Left cardiac atrium (tissue), 4 donors: ENCODE data around the gene XPNPEP3. TPM values are rescaled to one million over a fixed set of nuclear protein-coding genes. Genes with fewer than 3 reads are reported as not detected.
"Not testable (repeated sequence)": the region's sequence is repeated elsewhere in the genome, so short reads cannot be mapped to it uniquely, and the experiment has no call there.

Experiments
- ATAC-seq, 2 donors: fragments of 200-7000 bp; cut with Tn5 transposase; one replicate each; pipeline ENCODE4 v1.9.1; 2020; ENCODE audit warnings: mild to moderate bottlenecking in 2 of 2, moderate library complexity in 2 of 2
- DNase-seq: peaks from one replicate; pipeline ENCODE4 v3.0.0-alpha.2; 2020
- intact Hi-C, 2 donors: fragments of 100-400 bp; cut with DNase I; formaldehyde crosslinking; loops; one replicate each; pipeline versions ENCODE4 v1.14.1 to v1.15.1; 2022 to 2023
- total RNA-seq, 2 donors: library from RNA; stranded (reverse); fragmentation: NEBNext Ultra II Directional; extraction: Animal tissue kit (Norgen Biotek cat#: 25700); gene quantifications; one replicate each; pipeline ENCODE4 v1.2.1, GENCODE V29; 2021
- donor health status: DM: no; HTN: yes; CAD: no.
- donor health status: DM: no; HTN: yes; CAD: no; lungs with severe emphysema.
- donor health status: DM: yes; HTN: yes; CAD: no.
- donor health status: Dilated cardiomyopathy.

Gene XPNPEP3
- total RNA-seq, 2 donors from 2014 or later: 18.5 to 21.2 TPM

GRCh38 chr22:40855071-40855978 is 1.6 kb upstream of the XPNPEP3 start:
- ATAC-seq (no peak), DNase-seq (peak; percentile 22)
- intact Hi-C loops: no loop called here

GRCh38 chr22:40855979-40856512 is 902 bp upstream of the XPNPEP3 start:
- peak; percentile 47 for DNase-seq
- intact Hi-C loops: no loop called here
- ATAC-seq: peak; percentile 28 to 50

GRCh38 chr22:40857309-40857855 is 434 bp downstream of the XPNPEP3 start:
- ATAC-seq (no peak), DNase-seq (no peak)
- intact Hi-C loops: no loop called here

GRCh38 chr22:40862013-40862412 is 5.1 kb downstream of the XPNPEP3 start, which contains the start of gene DNAJB7:
Gene DNAJB7 (minus strand): TSS chr22:40862113. CDS start chr22:40861994, 119 bp downstream.
- intact Hi-C loops: no loop called here
- DNase-seq: no peak
- ATAC-seq: no peak

GRCh38 chr22:40862537-40862936 is 5.6 kb downstream of the XPNPEP3 start:
- intact Hi-C loops: no loop called here
- DNase-seq (no peak), ATAC-seq (no peak)

GRCh38 chr22:40867109-40867508 is 10.2 kb downstream of the XPNPEP3 start:
- intact Hi-C loops: no loop called here

GRCh38 chr22:40868379-40868778 is 11.4 kb downstream of the XPNPEP3 start:
- intact Hi-C loops, DNase-seq: not testable (repeated sequence)

More at GRCh38 chr22:40867109-40867508, 10.2 kb downstream of the XPNPEP3 start:
- no peak for DNase-seq
- no peak for ATAC-seq

GRCh38 chr22:40874016-40874415 is 17.1 kb downstream of the XPNPEP3 start:
- ATAC-seq (no peak), DNase-seq (no peak)
- intact Hi-C loops: no loop called here

More at GRCh38 chr22:40868379-40868778, 11.4 kb downstream of the XPNPEP3 start:
- not testable (repeated sequence) for ATAC-seq

GRCh38 chr22:40875111-40875510 is 18.2 kb downstream of the XPNPEP3 start:
- no peak for ATAC-seq
- intact Hi-C loops: no loop called here
- DNase-seq: no peak

- ATAC-seq: no peak
- DNase-seq: no peak
- intact Hi-C loops: no loop called here
These were observed 20.0 kb downstream of the XPNPEP3 start for GRCh38 chr22:40876907-40877306.

GRCh38 chr22:40877488-40877887 is 20.5 kb downstream of the XPNPEP3 start:
- no peak for DNase-seq
- ATAC-seq: no peak
- intact Hi-C loops: no loop called here

- no peak for ATAC-seq
- DNase-seq: no peak
- intact Hi-C loops: no loop called here
These were observed 22.0 kb downstream of the XPNPEP3 start for GRCh38 chr22:40878922-40879321.

GRCh38 chr22:40889116-40889515 is 32.2 kb downstream of the XPNPEP3 start:
- ATAC-seq: no peak
- intact Hi-C loops: no loop called here
- DNase-seq: no peak

GRCh38 chr22:40890881-40891280 is 33.9 kb downstream of the XPNPEP3 start:
- no peak for ATAC-seq
- intact Hi-C loops: no loop called here

GRCh38 chr22:40894417-40894816 is 37.5 kb downstream of the XPNPEP3 start:
- ATAC-seq: peak; percentile 41 to 59
- no peak for DNase-seq
- intact Hi-C loops: no loop called here

More at GRCh38 chr22:40890881-40891280, 33.9 kb downstream of the XPNPEP3 start:
- no peak for DNase-seq

GRCh38 chr22:40898850-40899357 is 42.0 kb downstream of the XPNPEP3 start:
- intact Hi-C loops: no loop called here
- peak; percentile 53 for ATAC-seq

GRCh38 chr22:40904101-40904500 is 47.2 kb downstream of the XPNPEP3 start:
- DNase-seq (no peak), ATAC-seq (no peak)
- intact Hi-C loops: no loop called here

More at GRCh38 chr22:40898850-40899357, 42.0 kb downstream of the XPNPEP3 start:
- DNase-seq: no peak

GRCh38 chr22:40908895-40909294 is 51.9 kb downstream of the XPNPEP3 start:
- no peak for DNase-seq
- intact Hi-C loops: no loop called here
- no peak for ATAC-seq

- DNase-seq (no peak), ATAC-seq (no peak)
- intact Hi-C loops: no loop called here
These were observed 54.8 kb downstream of the XPNPEP3 start for GRCh38 chr22:40911772-40912171.

GRCh38 chr22:40912987-40913386 is 56.0 kb downstream of the XPNPEP3 start:
- DNase-seq, intact Hi-C loops, ATAC-seq: not testable (repeated sequence)
